BJ (cell line): Measurements from ENCODE around the gene FOSL1. TPM values are rescaled to one million over a fixed set of nuclear protein-coding genes. Genes with fewer than 3 reads are reported as not detected.
A peak's percentile ranks its signal among the peaks of the same experiment; 100 is the strongest.

ENCODE experiments used
- CTCF ChIA-PET: fragments of 350-600 bp; formaldehyde crosslinking; extraction: SDS; loops from one replicate; lab custom pipeline; 2021; ENCODE audit warnings: antibody characterized with exemption, inconsistent platforms; lab: Yijun Ruan, JAX
- POLR2A ChIA-PET: fragments of 300-600 bp; sonication (Branson Sonifier 250); formaldehyde crosslinking; extraction: SDS; loops from one replicate; lab custom pipeline; 2021; ENCODE audit warnings: antibody characterized with exemption; lab: Charles Lee
- DNase-seq: peaks from one replicate; pipeline ENCODE4 v3.0.0-alpha.2; 2011; ENCODE audit warnings: low read depth
- H3K27me3 ChIP-seq: 2 replicates; pipeline ENCODE4 v1.6.0; 2011; ENCODE audit warnings: low read length; ENCODE audit not compliant: control insufficient read depth, insufficient read depth
- H3K36me3 ChIP-seq: 2 replicates; pipeline ENCODE4 v1.5.1; 2011; ENCODE audit warnings: low read length; ENCODE audit not compliant: control insufficient read depth, insufficient read depth
- H3K4me3 ChIP-seq: 2 replicates; pipeline ENCODE4 v1.5.1; 2011; ENCODE audit warnings: low read depth, mild to moderate bottlenecking, control low read depth, low read length
- CTCF ChIP-seq: IDR thresholded peaks from 2 replicates; pipeline ENCODE4 v1.5.1; 2011; ENCODE audit warnings: low read depth, mild to moderate bottlenecking, control low read depth, inconsistent platforms, low read length, moderate library complexity; ENCODE audit not compliant: insufficient read depth
- polyA plus RNA-seq: library from polyadenylated mRNA; depleted of rRNA; stranded (reverse); fragments of >200 nt; gene quantifications from 2 replicates; pipeline ENCODE4 v1.2.3, GENCODE V29; 2011

Gene FOSL1
- polyA plus RNA-seq, 1 experiment: 10.3 TPM

DNA sequence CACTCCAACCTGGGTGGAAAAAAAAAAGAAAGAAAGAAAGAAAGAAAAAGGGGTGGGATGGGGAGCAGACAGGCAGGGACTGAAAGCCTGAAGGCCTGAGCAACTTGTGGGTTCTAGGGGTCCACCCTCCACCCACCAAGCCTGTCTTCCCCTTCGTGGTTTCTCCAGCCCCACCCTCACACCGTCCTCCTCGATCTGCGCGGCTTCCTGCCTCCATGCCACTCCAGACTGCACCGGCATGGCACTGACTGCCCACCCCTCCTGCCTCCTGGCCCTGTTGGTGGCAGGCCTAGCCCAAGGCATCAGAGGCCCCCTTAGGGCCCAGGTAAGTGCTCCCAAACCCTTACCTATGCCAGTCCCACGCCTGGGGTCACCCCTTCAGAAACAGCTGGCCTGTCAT lies 20.6 kb downstream of the FOSL1 start, which contains the start of gene CTSW:
Gene CTSW (plus strand): TSS at position 221 of the 400 bp plus-strand sequence. CDS start 18 bp downstream, at position 239.
- TF ChIP-seq CTCF: no peak
- H3K27me3 ChIP-seq: no peaks in the 10 kb centered on the region
- DNase-seq: no peak
- CTCF ChIA-PET: interaction anchor here (0.9 to 2.4 kb wide), 4 partner anchors 9 to 168 kb away, joined by 3 to 15 read pairs (median 4); partner anchors contain the start of genes FIBP and KAT5
- no peak within 1 kb of the TSS for H3K4me3 ChIP-seq
- POLR2A ChIA-PET: interaction anchor here (0.6 kb wide), 1 partner anchor 18 kb away, joined by 15 read pairs; no protein-coding TSS in a partner anchor
- H3K36me3 ChIP-seq: peaks cover 13% of the 10 kb centered on the region

DNA sequence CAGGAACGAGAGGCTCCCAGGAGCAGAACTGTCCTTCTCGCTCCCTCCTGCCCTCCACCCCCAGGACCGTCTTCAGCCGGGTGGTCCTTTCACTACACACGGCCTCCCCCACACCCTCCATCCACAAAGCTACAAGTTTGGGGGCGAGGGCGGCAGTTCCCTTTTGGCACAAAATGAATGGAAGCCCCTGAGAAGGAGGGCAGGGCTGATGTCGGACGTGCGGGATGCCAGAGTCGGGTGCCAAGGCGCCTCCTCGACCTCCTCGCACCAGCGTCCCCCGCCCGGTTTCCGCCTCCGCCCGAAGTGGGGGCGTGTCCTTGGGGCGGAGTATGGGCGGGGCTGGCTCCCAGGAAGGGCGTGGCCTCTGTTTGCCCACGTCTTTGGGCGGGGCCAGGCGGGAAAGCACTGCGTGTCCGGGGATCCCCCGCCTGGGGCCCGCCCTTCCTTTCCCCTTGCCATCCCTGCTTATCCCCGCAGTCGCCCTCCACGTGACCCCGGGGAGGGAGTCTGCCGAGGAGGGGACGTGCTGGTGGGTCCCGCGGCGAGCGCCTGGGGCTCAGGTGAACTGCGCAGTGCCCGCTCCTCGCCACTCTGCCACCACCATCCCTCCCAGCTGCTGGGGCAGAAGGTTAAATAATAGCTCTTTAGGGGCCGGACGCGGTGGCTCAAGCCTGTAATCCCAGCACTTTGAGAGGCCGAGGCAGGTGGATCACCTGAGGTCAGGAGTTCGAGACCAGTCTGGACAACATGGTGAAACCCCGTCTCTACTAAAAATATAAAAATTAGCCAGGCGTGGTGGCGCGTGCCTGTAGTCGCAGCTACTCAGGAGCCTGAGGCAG lies 26.7 kb downstream of the FOSL1 start:
- POLR2A ChIA-PET: interaction anchor here (0.5 kb wide), 1 partner anchor 15 kb away, joined by 19 read pairs; the partner anchor contains the start of gene FIBP

GRCh38 chr11:65872586-65873317 lies 27.4 kb downstream of the FOSL1 start, which contains the start of gene EFEMP2:
EFEMP2 (minus strand) TSS chr11:65872800; CDS start chr11:65872354, 446 bp downstream.
- POLR2A ChIA-PET: interaction anchor here (0.6 to 1.4 kb wide), 2 partner anchors 15 kb away, joined by 6 to 12 read pairs; partner anchors contain the start of genes CFL1 and FIBP
- TF ChIP-seq CTCF: no peak
- no peak for DNase-seq
- H3K27me3 ChIP-seq: no peaks in the 10 kb centered on the region
- peaks cover 20% of the 10 kb centered on the region for H3K36me3 ChIP-seq
- CTCF ChIA-PET: interaction anchor here (0.8 to 6.9 kb wide), 8 partner anchors 11 to 130 kb away, joined by 3 to 70 read pairs (median 6); partner anchors contain the start of genes BANF1, CFL1, FIBP and MUS81
- H3K4me3 ChIP-seq: peak within 1 kb of the TSS; percentile 57

More for the DNA sequence above, 26.7 kb downstream of the FOSL1 start:
- DNase-seq: no peak
- Histone ChIP-seq H3K27me3 (no peaks in the 10 kb centered on the region), H3K4me3 (peak overlapping the region; percentile 57), H3K36me3 (peaks cover 13% of the 10 kb centered on the region)
- CTCF ChIA-PET: interaction anchor here (1.2 to 6.9 kb wide), 4 partner anchors 11 to 115 kb away, joined by 3 to 70 read pairs (median 42); partner anchors contain the start of genes FIBP and MUS81
- TF ChIP-seq CTCF: no peak

DNA sequence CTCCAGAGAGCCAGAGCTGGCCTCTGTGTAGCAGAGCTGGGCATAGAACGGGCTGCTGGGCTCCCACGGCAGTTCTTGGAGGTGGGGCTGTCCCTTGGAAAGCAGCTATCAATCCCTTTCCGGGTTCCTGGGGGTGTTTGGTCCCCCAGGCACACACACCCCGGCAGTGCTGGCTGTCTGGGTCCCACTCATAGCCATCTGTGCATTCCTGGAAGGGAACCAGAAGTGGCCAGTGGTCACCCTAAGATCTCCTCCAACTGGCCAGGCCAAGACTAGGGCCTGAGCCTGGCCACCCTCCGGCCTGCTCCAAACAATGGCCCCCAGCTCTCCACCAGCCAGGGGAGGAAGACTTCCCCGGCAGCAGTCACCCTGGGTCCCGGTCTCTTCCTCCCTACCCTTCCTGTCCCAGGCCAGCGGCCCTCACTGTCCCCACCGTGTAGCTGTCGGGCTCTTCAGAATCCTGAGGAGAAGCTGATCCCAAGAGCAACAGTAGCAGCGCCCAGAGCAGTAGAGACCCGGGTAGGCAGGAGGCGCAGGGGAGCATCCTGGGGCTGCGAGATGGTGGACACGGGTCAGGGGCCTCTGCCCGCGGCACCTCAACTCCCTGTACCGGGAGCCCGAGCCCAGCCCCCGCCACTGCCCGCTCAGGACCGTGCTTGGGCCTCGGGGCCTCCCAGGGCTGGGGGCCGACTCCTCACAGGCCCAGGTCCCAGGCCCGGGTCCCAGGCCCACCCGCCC lies 28.2 kb downstream of the FOSL1 start:
- Histone ChIP-seq H3K36me3 (peaks cover 24% of the 10 kb centered on the region), H3K27me3 (no peaks in the 10 kb centered on the region), H3K4me3 (peak overlapping the region; percentile 57)
- no peak for DNase-seq
- ChIA-PET CTCF (interaction anchor here (0.8 to 6.9 kb wide), 10 partner anchors 11 to 150 kb away, joined by 3 to 70 read pairs (median 4); partner anchors contain the start of genes BANF1, CFL1, FIBP and MUS81), POLR2A (interaction anchor here (0.6 to 1.4 kb wide), 4 partner anchors 12 to 16 kb away, joined by 6 to 12 read pairs (median 6); partner anchors contain the start of genes CFL1, FIBP and MUS81)
- peak; percentile 45; the same call in 1 of the 2 replicates for TF ChIP-seq CTCF
